Gastrocnemius medialis (tissue), 4 donors: ENCODE results near the gene NTPCR. TPM values are rescaled to one million over a fixed set of nuclear protein-coding genes. Genes with fewer than 3 reads are reported as not detected.
A peak's percentile ranks its signal among the peaks of the same experiment; 100 is the strongest.

Source experiments
- ATAC-seq, 2 donors: fragments of 150-250 bp; one replicate each; pipeline ENCODE4 v1.9.1; 2016
- DNase-seq, 2 donors: peaks; one replicate each; pipeline ENCODE4 v3.0.0-alpha.2; 2019
- H3K27ac ChIP-seq, 4 donors: fragments of 200-600 bp; sonication (generic); 1 replicate in 1 of 4; 2 replicates in 3 of 4; pipeline ENCODE4 v1.5.1; 2016 to 2018; ENCODE audit warnings: mild to moderate bottlenecking in 2 of 4, moderate library complexity in 1 of 4
- H3K27me3 ChIP-seq, 3 donors: fragments of 200-600 bp; sonication (generic) in 2 of 3; 1 replicate in 1 of 3; 2 replicates in 2 of 3; pipeline versions ENCODE4 v1.5.1 to v1.6.0; 2016 to 2019; ENCODE audit warnings: mild to moderate bottlenecking in 1 of 3, moderate library complexity in 1 of 3
- H3K36me3 ChIP-seq, 2 donors: fragments of 200-600 bp; sonication (generic) in 1 of 2; one replicate each; pipeline ENCODE4 v1.5.1; 2017 to 2018
- H3K4me1 ChIP-seq, 2 donors: fragments of 200-600 bp; sonication (generic) in 1 of 2; one replicate each; pipeline ENCODE4 v1.5.1; 2016 to 2017; ENCODE audit warnings: mild to moderate bottlenecking in 2 of 2
- H3K4me3 ChIP-seq, 4 donors: fragments of 200-600 bp; sonication (generic) in 3 of 4; 1 replicate in 1 of 4; 2 replicates in 3 of 4; pipeline ENCODE4 v1.5.1; 2016 to 2019; ENCODE audit warnings: mild to moderate bottlenecking in 2 of 4
- H3K9me3 ChIP-seq, 3 donors: fragments of 200-600 bp; sonication (generic) in 2 of 3; 1 replicate in 1 of 3; 2 replicates in 2 of 3; pipeline ENCODE4 v1.5.1; 2016 to 2019
- CTCF ChIP-seq, 5 experiments: fragments of 450-650 bp in 3 of 5; fragments of 200-600 bp in 2 of 5; sonication (generic) in 2 of 5; IDR thresholded peaks in 4 of 5; conservative IDR thresholded peaks in 1 of 5; 1 replicate in 4 of 5; 2 replicates in 1 of 5; pipeline ENCODE4 v1.5.1; 2016 to 2019; ENCODE audit warnings: antibody characterized with exemption in 5 of 5, mild to moderate bottlenecking in 3 of 5, moderate library complexity in 3 of 5
- POLR2A ChIP-seq, 2 donors: fragments of 450-650 bp; IDR thresholded peaks; one replicate each; pipeline ENCODE4 v1.6.1; 2017; ENCODE audit warnings: antibody characterized with exemption in 2 of 2, mild to moderate bottlenecking in 2 of 2, moderate library complexity in 2 of 2
- in situ Hi-C, 4 donors: fragments of 200-750 bp; cut with MboI; loops; one replicate each; pipeline versions ENCODE4 v1.15.0 to v1.8.0; 2017; ENCODE audit warnings: low sequenced_read_pairs in 4 of 4
- intact Hi-C: fragments of 100-400 bp; cut with DNase I; formaldehyde crosslinking; loops from one replicate; pipeline ENCODE4 v1.15.1; 2023; ENCODE audit warnings: low total_unique reads
- total RNA-seq, 4 donors: library from RNA; depleted of rRNA; stranded (reverse); fragments of >200 nt; gene quantifications; one replicate each; pipeline versions ENCODE4 v1.1.0 to v1.2.3, GENCODE V29; 2016

Gene NTPCR
- total RNA-seq, 4 donors from 2014 or later: 20.5 to 33.7 (median 24.2) TPM

DNA sequence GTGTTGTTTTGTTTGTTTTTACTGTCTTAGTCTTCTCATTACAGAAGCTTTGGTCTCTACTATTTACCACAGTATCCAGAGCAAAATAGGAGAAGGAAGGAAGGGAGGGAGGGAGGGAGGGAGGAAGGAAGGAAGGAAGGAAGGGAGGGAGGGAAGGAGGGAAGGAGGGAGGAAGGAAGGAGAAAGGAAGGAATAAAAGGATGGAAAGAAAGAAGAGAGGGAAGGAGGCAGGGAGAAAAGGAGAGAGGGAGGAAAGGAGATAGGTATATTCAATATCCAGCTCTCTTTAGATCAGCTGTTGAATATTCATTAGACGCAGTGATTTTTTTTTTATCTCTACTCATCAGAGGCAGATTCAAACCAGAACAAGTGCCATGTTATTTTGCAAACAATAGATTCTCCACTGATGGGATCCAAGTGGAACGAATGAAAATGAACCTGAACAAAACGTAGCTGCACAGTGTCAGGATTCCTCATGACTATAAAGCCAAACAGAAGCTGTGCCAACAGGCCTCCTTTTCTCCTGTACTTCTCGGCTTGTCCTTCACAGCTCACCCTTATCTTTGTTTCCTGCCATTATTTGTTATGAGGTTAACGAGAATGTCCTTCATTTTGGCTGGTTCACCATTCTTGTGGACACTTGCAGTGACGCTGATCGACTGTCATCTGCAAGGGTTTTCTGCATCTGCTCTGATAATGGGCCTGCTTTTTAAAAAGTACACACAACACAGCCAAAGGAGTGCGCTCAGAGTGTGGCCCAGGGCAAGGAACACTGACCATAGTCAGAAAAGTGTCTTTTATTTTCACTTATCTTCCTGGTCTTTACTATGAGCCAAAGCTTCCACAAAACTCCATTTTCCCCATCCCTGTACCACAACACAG lies 7.8 kb upstream of the NTPCR start:
- Histone ChIP-seq H3K27ac (no peak overlapping the region), H3K9me3 (no peaks in the 10 kb centered on the region), H3K4me1 (no peaks in the 10 kb centered on the region), H3K27me3 (no peaks in the 10 kb centered on the region), H3K36me3 (no peaks in the 10 kb centered on the region), H3K4me3 (no peak overlapping the region)
- in situ Hi-C loops (no loop called here), intact Hi-C loops (no loop called here)
- DNase-seq: no peak
- TF ChIP-seq POLR2A (IDR thresholded peaks at IDR 0.05) (no peak), CTCF (IDR thresholded peaks at IDR 0.05 in 4 of 5, conservative IDR thresholded peaks at IDR 0.05 in 1 of 5) (no peak)
- ATAC-seq: no peak

GRCh38 chr1:232943679-232944252 lies 6.6 kb upstream of the NTPCR start:
- Histone ChIP-seq H3K9me3 (no peaks in the 10 kb centered on the region), H3K36me3 (no peaks in the 10 kb centered on the region), H3K27ac (no peak overlapping the region), H3K4me1 (no peaks in the 10 kb centered on the region), H3K27me3 (no peaks in the 10 kb centered on the region), H3K4me3 (no peak overlapping the region)
- DNase-seq (no peak), ATAC-seq (no peak)
- intact Hi-C loops (no loop called here), in situ Hi-C loops (no loop called here)
- no peak for TF ChIP-seq POLR2A (IDR thresholded peaks at IDR 0.05)
- TF ChIP-seq CTCF (IDR thresholded peaks at IDR 0.05 in 4 of 5, conservative IDR thresholded peaks at IDR 0.05 in 1 of 5): no peak

- DNase-seq: no peak
- TF ChIP-seq POLR2A (IDR thresholded peaks at IDR 0.05) (no peak), CTCF (IDR thresholded peaks at IDR 0.05 in 4 of 5, conservative IDR thresholded peaks at IDR 0.05 in 1 of 5) (no peak)
- Histone ChIP-seq H3K9me3 (no peaks in the 10 kb centered on the region), H3K4me1 (no peaks in the 10 kb centered on the region), H3K27ac (no peak overlapping the region), H3K4me3 (no peak overlapping the region), H3K36me3 (no peaks in the 10 kb centered on the region), H3K27me3 (no peaks in the 10 kb centered on the region)
- in situ Hi-C loops (no loop called here), intact Hi-C loops (no loop called here)
- no peak for ATAC-seq
Observed at GRCh38 chr1:232944347-232944746, 6.1 kb upstream of the NTPCR start.

- TF ChIP-seq POLR2A (IDR thresholded peaks at IDR 0.05) (no peak), CTCF (IDR thresholded peaks at IDR 0.05 in 4 of 5, conservative IDR thresholded peaks at IDR 0.05 in 1 of 5) (no peak)
- H3K27ac ChIP-seq: peak overlapping the region; percentile 88 to 96 (median 92)
- in situ Hi-C loops: loop anchor here in 2 of 4 donors (25.0 kb wide), 1 partner anchor 312 kb away; the partner anchor contains the start of gene SIPA1L2 (in 2 of the 2)
Observed at GRCh38 chr1:232949636-232950196, 695 bp upstream of the NTPCR start.

More at GRCh38 chr1:232949636-232950196, 695 bp upstream of the NTPCR start:
- DNase-seq (no peak), ATAC-seq (no peak)
- no peaks in the 10 kb centered on the region for H3K27me3 ChIP-seq
- peaks cover 19 to 27% of the 10 kb centered on the region in 2 donors for H3K4me1 ChIP-seq
- H3K4me3 ChIP-seq: peak overlapping the region; percentile 77 to 94 (median 88)
- intact Hi-C loops: loop anchor here (2.0 to 5.0 kb wide), 3 partner anchors 15 to 317 kb away; partner anchors contain the start of genes MAP10 and SIPA1L2
- no peaks in the 10 kb centered on the region for H3K36me3 ChIP-seq
- no peaks in the 10 kb centered on the region for H3K9me3 ChIP-seq
